ENCODE data around the gene DGCR6L.
"Not testable (repeated sequence)": the region's sequence is repeated elsewhere in the genome, so short reads cannot be mapped to it uniquely, and the experiment has no call there.

DGCR6L gene

DNA sequence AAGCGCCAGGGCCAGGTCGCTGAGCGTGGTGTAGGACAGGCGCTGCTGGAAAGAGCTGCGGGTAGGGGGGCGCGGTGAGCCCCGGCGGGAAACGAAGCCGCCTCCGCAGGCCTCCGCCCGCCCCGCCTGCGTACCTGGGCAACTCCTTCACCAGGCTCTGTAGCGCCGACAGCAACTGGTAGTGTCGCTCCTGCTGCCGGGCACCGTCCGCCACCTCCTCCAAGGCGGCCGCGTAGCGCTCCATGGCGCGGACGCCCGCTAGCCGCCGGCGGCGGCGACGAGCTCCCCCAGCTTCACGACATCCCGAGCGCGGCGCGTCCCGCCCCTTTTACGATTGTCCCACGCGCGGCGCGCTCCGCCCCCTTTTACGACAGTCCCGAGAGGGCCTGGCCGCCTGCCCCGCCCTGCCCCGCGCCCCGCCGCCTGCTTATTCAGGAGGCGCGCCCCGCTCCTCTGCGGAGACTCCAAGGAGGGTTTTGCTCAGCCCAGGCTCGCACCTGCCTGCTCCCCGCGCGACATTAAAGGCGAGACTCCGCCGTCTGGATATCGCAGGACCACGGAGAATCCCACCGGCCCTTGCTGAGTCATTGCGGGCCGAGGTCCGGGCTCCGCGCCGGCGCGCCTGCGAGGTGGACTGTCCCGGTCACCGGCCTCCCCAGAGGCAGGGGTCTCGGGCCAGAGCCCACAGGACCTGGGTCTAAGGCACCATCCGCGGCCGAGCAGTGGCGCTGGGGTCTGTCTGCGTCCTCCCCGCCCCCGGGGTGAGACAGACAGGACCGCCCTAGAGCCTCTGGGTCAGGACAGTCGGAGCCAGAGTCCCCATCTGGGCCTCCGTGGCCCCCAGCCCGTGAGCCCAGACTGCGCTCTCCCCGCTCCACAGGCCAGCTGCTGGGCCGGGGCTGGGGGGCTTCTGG, at the start of gene DGCR6L:
Gene DGCR6L (minus strand): TSS at position 316 of the 914 bp plus-strand sequence. CDS start 72 bp downstream, at position 244.
- peak; percentile 92 for DNase-seq

DNA sequence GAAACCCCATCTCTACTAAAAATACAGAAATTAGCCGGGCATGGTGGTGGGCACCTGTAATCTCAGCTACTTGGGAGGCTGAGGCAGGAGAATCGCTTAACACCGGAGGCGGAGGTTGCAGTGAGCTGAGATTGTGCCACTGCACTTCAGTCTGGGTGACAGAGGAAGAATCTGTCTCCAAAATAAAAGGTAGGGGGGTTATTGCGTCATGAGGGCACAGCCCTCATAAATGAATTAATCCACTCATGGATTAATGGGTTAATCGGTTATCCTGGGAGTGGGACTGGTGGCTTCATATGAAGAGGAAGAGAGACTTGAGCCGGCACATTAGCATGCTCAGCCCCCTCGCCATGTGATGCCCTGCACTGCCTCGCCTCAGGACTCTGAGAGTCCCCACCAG, 49.0 kb upstream of the DGCR6L start:
- DNase-seq, result not testable (repeated sequence)

GRCh38 chr22:20366841-20367240, 47.0 kb upstream of the DGCR6L start:
- not testable (repeated sequence) for DNase-seq

GRCh38 chr22:20364335-20365260, 44.7 kb upstream of the DGCR6L start:
- DNase-seq, result not testable (repeated sequence)

DNA sequence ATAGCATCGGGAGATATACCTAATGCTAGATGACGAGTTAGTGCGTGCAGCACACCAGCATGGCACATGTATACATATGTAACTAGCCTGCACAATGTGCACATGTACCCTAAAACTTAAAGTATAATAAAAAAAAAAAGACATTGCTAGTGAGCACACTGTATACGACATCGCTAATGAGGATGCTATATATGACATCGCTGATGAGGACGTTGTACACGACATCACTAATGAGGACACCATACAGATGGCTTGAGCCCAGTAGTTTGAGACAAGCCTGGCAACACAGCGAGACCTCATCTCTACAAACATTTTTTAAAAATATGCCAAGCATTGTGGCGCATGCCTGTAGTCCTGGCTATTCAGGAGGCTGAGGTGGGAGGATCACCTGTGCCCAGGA, 42.5 kb upstream of the DGCR6L start:
- not testable (repeated sequence) for DNase-seq

DNA sequence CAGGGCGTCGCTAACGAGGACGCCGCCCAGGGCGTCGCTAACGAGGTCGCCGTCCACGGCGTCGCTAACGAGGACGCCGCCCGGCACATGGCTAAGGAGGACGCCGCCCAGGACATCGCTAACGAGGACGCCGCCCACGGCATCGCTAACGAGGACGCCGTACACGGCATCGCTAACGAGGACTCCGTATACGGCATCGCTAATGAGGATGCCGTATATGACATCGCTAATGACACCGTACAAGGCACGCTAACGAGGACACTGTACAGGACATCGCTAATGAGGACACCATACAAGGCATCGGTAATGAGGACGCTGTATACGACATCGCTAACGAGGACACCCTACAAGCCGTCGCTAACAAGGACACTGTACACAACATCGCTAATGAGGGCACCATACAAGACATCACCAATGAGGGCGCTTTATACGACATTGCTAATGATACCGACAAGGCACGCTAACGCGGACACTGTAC, 41.9 kb upstream of the DGCR6L start:
- not testable (repeated sequence) for DNase-seq

DNA sequence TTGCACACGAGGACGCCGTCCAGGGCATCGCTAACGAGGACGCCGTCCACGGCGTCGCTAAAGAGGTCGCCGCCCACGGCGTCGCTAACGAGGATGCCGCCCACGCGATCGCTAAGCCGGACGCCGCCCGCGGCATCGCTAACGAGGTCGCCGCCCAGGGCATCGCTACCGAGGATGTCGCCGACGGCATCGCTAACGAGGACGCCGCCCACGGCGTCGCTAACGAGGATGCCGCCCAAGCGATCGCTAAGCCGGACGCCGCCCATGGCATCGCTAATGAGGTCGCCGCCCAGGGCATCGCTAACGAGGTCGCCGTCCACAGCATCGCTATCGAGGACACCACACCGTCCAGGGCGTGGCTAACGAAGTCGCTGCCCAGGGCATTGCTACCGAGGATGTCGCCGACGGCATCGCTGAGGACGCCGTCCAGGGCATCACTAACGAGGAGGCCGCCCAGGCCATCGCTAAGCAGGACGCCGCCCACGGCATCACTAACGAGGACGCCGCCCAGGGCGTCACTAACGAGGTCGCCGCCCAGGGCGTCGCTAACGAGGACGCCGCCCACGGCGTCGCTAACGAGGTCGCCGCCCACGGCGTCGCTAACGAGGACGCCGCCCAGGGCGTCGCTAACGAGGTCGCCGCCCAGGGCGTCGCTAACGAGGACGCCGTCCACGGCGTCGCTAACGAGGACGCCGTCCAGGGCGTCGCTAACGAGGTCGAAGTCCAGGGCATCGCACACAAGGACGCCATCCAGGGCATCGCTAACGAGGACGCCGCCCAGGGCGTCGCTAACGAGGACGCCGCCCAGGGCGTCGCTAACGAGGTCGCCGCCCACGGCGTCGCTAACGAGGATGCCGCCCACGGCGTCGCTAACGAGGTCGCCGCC, 41.2 kb upstream of the DGCR6L start:
- not testable (repeated sequence) for DNase-seq

GRCh38 chr22:20360261-20360660, 40.4 kb upstream of the DGCR6L start:
- DNase-seq, result not testable (repeated sequence)

DNA sequence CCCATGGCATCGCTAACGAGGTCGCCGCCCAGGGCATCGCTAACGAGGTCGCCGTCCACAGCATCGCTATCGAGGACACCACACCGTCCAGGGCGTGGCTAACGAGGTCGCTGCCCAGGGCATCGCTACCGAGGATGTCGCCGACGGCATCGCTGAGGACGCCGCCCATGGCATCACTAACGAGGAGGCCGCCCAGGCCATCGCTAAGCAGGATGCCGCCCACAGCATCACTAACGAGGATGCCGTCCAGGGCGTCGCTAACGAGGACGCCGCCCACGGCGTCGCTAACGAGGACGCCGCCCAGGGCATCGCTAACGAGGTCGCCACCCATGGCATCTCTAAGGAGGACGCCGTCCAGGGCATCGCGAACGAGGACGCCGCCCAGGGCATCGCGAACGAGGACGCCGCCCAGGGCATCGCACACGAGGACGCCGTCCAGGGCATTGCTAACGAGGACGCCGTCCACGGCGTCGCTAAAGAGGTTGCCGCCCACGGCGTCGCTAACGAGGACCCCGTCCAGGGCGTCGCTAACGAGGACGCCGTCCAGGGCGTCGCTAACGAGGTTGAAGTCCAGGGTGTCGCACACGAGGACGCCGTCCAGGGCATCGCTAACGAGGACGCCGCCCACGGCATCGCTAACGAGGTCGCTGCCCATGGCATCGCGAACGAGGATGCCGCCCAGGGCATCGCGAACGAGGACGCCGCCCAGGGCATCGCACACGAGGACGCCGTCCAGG, 38.8 kb upstream of the DGCR6L start:
- not testable (repeated sequence) for DNase-seq

GRCh38 chr22:20357967-20358366, 38.1 kb upstream of the DGCR6L start:
- DNase-seq, result not testable (repeated sequence)

DNA sequence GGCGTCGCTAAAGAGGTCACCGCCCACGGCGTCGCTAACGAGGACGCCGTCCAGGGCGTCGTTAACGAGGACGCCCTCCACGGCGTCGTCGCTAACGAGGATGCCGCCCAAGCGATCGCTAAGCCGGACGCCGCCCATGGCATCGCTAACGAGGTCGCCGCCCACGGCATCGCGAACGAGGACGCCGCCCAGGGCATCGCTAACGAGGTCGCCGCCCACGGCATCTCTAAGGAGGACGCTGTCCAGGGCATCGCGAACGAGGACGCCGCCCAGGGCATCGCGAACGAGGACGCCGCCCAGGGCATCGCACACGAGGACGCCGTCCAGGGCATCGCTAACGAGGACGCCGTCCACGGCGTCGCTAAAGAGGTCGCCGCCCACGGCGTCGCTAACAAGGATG, 37.0 kb upstream of the DGCR6L start:
- DNase-seq, result not testable (repeated sequence)

GRCh38 chr22:20355939-20356636, 36.2 kb upstream of the DGCR6L start:
- not testable (repeated sequence) for DNase-seq

- DNase-seq, result no peak
Measured at GRCh38 chr22:20354238-20354975, 34.5 kb upstream of the DGCR6L start.

DNA sequence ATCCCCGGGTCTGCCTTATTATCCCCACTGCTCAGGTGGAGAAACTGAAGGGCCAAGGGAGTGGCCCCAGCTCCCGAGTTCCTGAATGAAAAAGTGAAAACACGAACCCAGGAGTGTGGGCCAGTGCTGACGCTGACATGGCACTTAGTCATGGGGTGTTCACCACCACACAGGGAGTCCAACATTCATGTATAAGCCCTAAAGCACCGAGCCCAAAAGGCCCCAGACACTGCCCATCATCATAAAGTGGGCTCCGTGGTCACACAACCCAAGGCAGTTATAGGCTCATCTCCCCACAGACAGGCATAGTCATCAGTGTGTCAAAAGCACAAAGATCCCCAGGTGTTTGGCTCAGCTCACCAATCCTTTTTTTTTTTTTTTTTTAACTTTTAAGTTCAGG, 32.7 kb upstream of the DGCR6L start:
- DNase-seq, result not testable (repeated sequence)

- not testable (repeated sequence) for DNase-seq
Measured at GRCh38 chr22:20346553-20346952, 26.7 kb upstream of the DGCR6L start.

DNA sequence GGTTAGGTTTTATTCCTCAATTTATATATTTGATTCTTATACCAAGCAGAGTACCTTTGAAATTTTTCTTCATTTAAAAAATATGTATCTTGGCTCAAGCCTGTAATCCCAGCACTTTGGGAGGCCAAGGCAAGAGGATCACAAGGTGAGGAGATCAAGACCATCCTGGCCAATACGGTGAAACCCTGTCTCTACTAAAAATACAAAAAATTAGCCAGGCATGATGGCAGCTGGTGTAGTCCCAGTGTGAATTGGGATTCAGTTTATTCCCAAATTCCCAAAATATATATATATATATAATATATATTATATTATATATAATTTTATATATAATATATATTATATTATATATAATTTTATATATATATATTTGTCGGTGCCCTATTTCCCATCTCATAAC, 18.4 kb upstream of the DGCR6L start:
- not testable (repeated sequence) for DNase-seq

- not testable (repeated sequence) for DNase-seq
Measured at GRCh38 chr22:20337807-20338206, 17.9 kb upstream of the DGCR6L start.

GRCh38 chr22:20336561-20336960, 16.7 kb upstream of the DGCR6L start:
- DNase-seq, result not testable (repeated sequence)

- not testable (repeated sequence) for DNase-seq
Measured at GRCh38 chr22:20328569-20328930, 8.7 kb upstream of the DGCR6L start.

GRCh38 chr22:20325996-20326395, 6.1 kb upstream of the DGCR6L start:
- not testable (repeated sequence) for DNase-seq

All from NCI-H510A (cell line).